HFF-Myc (cell line): ENCODE measurements around the gene PHKB.

Experiments
- DNase-seq: peaks from one replicate; pipeline ENCODE4 v3.0.0-alpha.2; 2011; ENCODE audit warnings: low read depth; ENCODE audit errors: extremely low read depth
- H3K4me3 ChIP-seq: replicated peaks from 2 replicates; pipeline ENCODE4 v1.5.1; 2011; ENCODE audit warnings: low read depth, mild to moderate bottlenecking, control low read depth, low read length
- TF ChIP-seq, protein P1 (sequence below): IDR thresholded peaks from 2 replicates; pipeline ENCODE4 v1.5.1; 2012; ENCODE audit warnings: mild to moderate bottlenecking, low read depth, low read length, control low read depth; ENCODE audit errors: missing control alignments

PHKB gene

DNA sequence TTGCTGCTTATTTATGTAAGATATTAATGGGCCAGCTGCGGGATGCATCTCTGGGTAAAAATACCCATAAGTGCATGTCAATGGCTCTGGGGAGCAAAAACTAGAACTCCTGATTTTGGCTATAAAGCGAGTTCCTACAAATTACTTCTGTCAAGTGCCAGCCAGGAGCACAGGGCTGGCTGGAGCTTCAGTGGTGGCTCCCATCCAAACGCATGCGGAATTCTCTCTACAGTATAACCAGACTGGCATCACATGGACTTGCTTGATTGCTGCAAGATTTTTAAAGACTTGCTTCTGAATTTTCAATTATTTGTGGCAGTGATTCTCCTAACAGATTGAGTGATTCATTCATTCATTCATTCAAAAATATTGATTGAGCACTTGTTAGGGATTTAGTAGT is 260.9 kb downstream of the PHKB start:
- no peak overlapping the region for H3K4me3 ChIP-seq
- no peak for DNase-seq
- TF ChIP-seq, protein P1, sequence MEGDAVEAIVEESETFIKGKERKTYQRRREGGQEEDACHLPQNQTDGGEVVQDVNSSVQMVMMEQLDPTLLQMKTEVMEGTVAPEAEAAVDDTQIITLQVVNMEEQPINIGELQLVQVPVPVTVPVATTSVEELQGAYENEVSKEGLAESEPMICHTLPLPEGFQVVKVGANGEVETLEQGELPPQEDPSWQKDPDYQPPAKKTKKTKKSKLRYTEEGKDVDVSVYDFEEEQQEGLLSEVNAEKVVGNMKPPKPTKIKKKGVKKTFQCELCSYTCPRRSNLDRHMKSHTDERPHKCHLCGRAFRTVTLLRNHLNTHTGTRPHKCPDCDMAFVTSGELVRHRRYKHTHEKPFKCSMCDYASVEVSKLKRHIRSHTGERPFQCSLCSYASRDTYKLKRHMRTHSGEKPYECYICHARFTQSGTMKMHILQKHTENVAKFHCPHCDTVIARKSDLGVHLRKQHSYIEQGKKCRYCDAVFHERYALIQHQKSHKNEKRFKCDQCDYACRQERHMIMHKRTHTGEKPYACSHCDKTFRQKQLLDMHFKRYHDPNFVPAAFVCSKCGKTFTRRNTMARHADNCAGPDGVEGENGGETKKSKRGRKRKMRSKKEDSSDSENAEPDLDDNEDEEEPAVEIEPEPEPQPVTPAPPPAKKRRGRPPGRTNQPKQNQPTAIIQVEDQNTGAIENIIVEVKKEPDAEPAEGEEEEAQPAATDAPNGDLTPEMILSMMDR = no peak

DNA sequence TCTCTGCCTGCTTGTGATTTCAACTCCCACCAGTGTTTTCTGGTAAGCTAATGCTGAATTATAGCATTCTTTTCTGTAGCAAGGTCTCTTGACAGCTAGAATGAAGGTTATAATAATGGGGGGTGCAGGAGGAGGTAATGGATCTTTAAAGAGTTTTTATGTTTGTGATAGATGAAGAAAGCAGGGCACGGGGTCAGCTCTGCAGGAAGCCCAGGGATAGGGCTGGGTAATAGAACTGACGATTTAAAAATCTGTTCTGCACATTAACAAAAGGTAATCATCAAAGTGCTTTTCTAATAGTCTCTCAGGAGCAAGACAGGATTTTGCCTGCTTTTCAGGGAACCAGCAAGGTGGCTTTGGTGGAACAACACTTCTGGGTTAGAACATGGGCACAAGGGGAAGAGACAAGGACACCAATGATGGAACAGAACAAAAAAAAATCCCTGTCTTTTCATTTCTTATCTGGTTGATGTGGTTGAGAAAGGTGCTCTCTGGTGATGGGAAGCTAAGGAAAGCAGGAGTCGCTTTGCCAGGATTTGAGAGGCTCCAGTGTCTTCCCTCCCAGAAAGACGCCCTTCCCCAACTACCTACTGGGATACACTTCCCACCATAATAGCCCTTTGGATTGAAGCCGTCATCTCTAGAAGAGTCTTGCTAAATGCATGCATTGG is 263.1 kb downstream of the PHKB start:
- DNase-seq = no peak
- H3K4me3 ChIP-seq = no peak overlapping the region
- TF ChIP-seq, protein P1 = no peak

DNA sequence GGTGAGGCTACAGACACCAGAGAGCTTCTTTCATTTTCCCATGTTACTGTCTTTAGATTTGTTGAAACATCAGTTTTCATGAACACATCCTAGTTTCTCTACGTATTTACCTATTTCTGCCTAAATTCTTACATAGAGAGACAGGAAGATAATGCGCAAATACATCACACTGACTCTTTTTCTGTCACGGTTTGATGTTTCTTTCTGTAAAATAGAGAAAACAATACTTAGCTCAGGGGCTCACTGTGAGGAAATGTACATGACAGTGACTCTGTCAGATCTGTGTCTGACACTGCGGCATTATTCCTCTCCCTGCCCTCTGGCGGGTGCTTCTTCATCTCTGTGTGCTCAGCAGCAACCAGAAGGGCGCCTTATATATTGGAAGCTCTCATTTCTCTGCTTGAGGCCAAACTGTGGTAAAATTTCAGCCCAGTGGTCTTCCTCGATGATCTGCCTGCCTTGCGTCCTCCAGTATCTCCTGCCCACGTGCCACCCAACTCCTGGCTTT is 264.1 kb downstream of the PHKB start:
- DNase-seq = no peak
- H3K4me3 ChIP-seq = no peak overlapping the region
- TF ChIP-seq, protein P1 = no peak

DNA sequence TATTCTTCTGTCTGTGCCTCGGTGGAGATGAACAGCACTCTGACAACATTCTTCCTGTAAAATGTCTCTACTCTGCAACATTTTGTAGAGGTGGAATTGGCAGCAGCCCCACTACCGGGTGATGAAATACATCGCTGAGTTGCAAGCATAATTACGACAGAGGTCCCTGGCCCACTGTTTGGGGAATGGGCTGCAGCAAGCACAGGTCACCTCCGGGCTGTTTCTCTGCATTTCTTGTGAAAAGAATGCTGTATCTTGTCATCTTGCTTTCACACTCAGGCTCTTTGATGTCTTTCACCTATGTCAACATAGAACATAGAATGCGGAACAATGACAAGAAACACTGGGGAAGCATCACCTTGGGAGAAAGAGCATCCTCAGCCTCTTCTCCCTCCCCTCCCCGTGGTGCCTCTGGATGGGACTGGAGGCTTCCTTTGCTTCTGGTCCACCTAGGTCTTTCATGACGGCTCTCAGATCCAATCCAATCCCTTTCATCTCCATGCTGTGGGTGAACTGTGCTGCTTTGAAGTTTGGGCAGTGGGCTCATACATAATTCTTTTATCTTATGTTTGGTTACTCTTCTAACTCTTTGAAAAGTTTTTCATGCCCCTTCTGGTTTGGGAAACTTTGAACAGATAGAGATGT is 265.0 kb downstream of the PHKB start:
- no peak for DNase-seq
- TF ChIP-seq, protein P1 = no peak
- no peak overlapping the region for H3K4me3 ChIP-seq

DNA sequence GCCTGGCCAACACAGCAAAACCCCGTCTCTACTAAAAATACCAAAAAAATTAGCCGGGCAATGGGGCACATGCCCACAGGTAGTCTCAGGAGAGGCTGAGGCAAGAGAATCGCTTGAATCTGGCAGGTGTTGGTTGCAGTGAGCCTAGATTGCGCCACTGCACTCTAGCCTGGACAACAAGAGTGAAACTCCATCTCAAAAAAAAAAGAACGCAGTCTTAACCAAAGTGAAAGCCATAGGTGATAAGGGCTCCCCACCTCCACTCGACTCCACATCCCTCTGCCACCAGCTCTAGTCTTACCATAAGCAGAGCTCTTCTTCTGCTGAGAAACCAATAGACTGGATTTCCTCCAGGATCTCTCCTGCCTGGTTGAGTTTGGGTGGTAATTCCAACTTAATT is 266.0 kb downstream of the PHKB start:
- H3K4me3 ChIP-seq = no peak overlapping the region
- no peak for DNase-seq
- TF ChIP-seq, protein P1 = no peak

DNA sequence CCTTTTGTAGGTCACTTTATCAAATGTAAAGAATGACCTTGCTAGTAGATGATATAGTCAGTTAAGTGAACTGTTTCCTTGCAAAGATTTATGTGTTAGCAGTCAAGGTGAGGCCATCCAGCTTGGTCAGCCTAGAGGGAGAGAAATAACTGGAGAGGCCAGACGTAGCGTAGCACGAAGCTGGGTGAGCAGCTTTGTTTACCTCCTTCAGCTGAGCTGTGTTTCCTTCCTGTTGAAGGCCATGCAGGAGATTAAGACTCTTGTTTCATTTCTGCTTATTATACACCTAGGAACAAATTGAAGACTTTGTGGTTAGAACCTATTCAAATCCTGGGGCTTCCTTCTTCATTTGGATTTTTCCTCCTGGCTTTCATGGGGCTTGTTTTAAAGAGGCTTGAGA is 267.1 kb downstream of the PHKB start:
- no peak for DNase-seq
- H3K4me3 ChIP-seq = no peak overlapping the region
- TF ChIP-seq, protein P1 = no peak
